GM23248 (cell line): Measurements from ENCODE around the gene TTLL13.

Experiments used
- EZH2 ChIP-seq: fragments of 200-600 bp; sonication (generic); IDR thresholded peaks from 2 replicates; pipeline ENCODE4 v1.6.1; 2018; ENCODE audit warnings: antibody characterized with exemption, mild to moderate bottlenecking; ENCODE audit not compliant: insufficient read depth, poor library complexity, severe bottlenecking
- EZH2phosphoT487 ChIP-seq: fragments of 200-600 bp; sonication (generic); IDR thresholded peaks from 2 replicates; pipeline ENCODE4 v1.6.1; 2018; ENCODE audit warnings: antibody characterized with exemption, moderate library complexity, mild to moderate bottlenecking, low read depth; ENCODE audit not compliant: insufficient read depth

DNA sequence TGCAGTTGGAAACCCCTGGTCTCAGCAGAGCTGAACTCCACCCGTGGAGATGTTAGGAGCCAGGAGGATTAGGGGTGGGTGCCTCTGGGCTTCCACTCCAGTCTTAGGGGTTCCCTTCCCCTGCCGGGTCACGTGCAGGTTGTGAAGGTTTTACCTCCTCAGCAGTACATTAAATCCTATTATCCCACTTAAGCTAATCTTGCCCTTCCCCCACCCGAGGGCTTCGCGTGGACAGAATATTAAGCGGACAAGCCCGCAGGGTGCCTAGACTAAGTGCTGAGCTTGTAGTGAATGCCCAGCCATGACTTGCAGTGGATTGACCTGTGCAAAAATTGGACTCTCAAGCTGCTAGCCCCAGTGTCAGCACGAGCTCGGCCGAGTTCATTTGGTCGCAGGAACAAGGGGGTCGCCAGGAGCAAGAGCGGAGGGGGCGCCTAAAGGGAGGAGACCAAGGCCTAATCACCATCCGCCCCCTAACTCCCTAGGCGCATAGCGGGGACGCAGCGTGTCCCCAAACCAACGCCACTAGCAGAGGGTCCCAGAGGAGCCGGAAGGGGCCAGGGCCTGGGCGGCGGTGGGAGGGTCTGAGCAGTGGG, 48.7 kb upstream of the TTLL13 start:
- no peak for TF ChIP-seq EZH2
- TF ChIP-seq EZH2phosphoT487, result no peak
